ENCODE data around the gene EXD3. TPM values are rescaled to one million over a fixed set of nuclear protein-coding genes. Genes with fewer than 3 reads are reported as not detected.
A peak's percentile ranks its signal among the peaks of the same experiment; 100 is the strongest.

The EXD3 gene
- total and polyA plus RNA-seq, 2 of the 13 experiments (the other 11 are each of a cell fraction or from before 2014, with no cell fraction given), result 2.7 to 4.8 TPM

- TF ChIP-seq MNT (IDR thresholded peaks at IDR 0.05), result no peak
- no peak for TF ChIP-seq ZNF333 (CRISPR knock-in tag; IDR thresholded peaks at IDR 0.05; ENCODE audit: borderline replicate concordance)
- no peak for TF ChIP-seq ZNF33A (CRISPR knock-in tag; IDR thresholded peaks at IDR 0.05; ENCODE audit: borderline replicate concordance)
- TF ChIP-seq NFYC (CRISPR knock-in tag; IDR thresholded peaks at IDR 0.05), result peak; percentile 54
- TF ChIP-seq RAD21 (CRISPR knock-in tag; IDR thresholded peaks at IDR 0.05), result no peak; the same call in 1 of the 2 replicates
- no peak for TF ChIP-seq HNRNPUL1 (IDR thresholded peaks at IDR 0.05; ENCODE audit: low read depth, low read length)
- no peak for TF ChIP-seq ZFP91 (CRISPR knock-in tag; IDR thresholded peaks at IDR 0.05; ENCODE audit: borderline replicate concordance)
- TF ChIP-seq ZGPAT (CRISPR knock-in tag; IDR thresholded peaks at IDR 0.05), result peak; percentile 29
- no peak for TF ChIP-seq PRPF4 (IDR thresholded peaks at IDR 0.05; ENCODE audit: low read depth, low read length, poor library complexity, severe bottlenecking)
- TF ChIP-seq CREB1 (IDR thresholded peaks at IDR 0.05), result peak; percentile 99
- TF ChIP-seq CREB1 (CRISPR knock-in tag; IDR thresholded peaks at IDR 0.05), result no peak
- no peak for TF ChIP-seq BRF2 (CRISPR knock-in tag; IDR thresholded peaks at IDR 0.05)
- TF ChIP-seq CBFB (CRISPR knock-in tag; IDR thresholded peaks at IDR 0.05), result no peak
- no peak for TF ChIP-seq HOMEZ (CRISPR knock-in tag; IDR thresholded peaks at IDR 0.05; ENCODE audit: low read depth)
- TF ChIP-seq CC2D1A (CRISPR knock-in tag; IDR thresholded peaks at IDR 0.05), result no peak
- TF ChIP-seq SKI (IDR thresholded peaks at IDR 0.05; ENCODE audit: partially characterized antibody), result no peak
- TF ChIP-seq ZNF850 (CRISPR knock-in tag; conservative IDR thresholded peaks at IDR 0.05), result no peak
- 0 out of 2 replicates have a peak, but pooled peaks have one; percentile 41 for TF ChIP-seq KLF12 (CRISPR knock-in tag; IDR thresholded peaks at IDR 0.05; ENCODE audit: borderline replicate concordance)
- no peak for TF ChIP-seq ZBTB49 (CRISPR knock-in tag; IDR thresholded peaks at IDR 0.05; ENCODE audit: borderline replicate concordance)
Measured at GRCh38 chr9:137459152-137459600, 36.2 kb upstream of the EXD3 start, which contains the start of gene NSMF (continued).
